Nephron progenitor cell (in vitro differentiated cells): ENCODE results near the gene MORN1.

Experiments used
- DNase-seq: peaks from one replicate; pipeline ENCODE4 v3.0.0; 2021
- H3K27ac Mint-ChIP-seq: 2 replicates; pipeline ENCODE4 v1.8.0; 2021; ENCODE audit warnings: mild to moderate bottlenecking, moderate library complexity, mixed read lengths
- H3K27me3 Mint-ChIP-seq: 2 replicates; pipeline ENCODE4 v1.8.0; 2021; ENCODE audit warnings: mild to moderate bottlenecking, low read depth, mixed read lengths; ENCODE audit not compliant: poor library complexity
- H3K36me3 Mint-ChIP-seq: 2 replicates; pipeline ENCODE4 v1.8.0; 2021; ENCODE audit warnings: low read depth, mixed read lengths
- H3K4me1 Mint-ChIP-seq: 2 replicates; pipeline ENCODE4 v1.8.0; 2021; ENCODE audit warnings: mixed read lengths
- H3K4me3 Mint-ChIP-seq: 2 replicates; pipeline ENCODE4 v1.8.0; 2021; ENCODE audit warnings: mild to moderate bottlenecking, moderate library complexity, mixed read lengths
- H3K9me3 Mint-ChIP-seq: 2 replicates; pipeline ENCODE4 v1.8.0; 2021; ENCODE audit warnings: mild to moderate bottlenecking, moderate library complexity, mixed read lengths
- CTCF ChIP-seq: fragments of 200-600 bp; sonication (generic); IDR thresholded peaks from 2 replicates; pipeline ENCODE4 v1.5.0; 2021; ENCODE audit warnings: antibody characterized with exemption

Gene MORN1

GRCh38 chr1:2284932-2285331, 106.4 kb downstream of the MORN1 start:
- H3K27ac Mint-ChIP-seq = peak overlapping the region; percentile 19
- H3K27me3 Mint-ChIP-seq = no peaks in the 10 kb centered on the region
- peaks cover 4% of the 10 kb centered on the region for H3K9me3 Mint-ChIP-seq
- H3K36me3 Mint-ChIP-seq = peaks cover 18% of the 10 kb centered on the region
- H3K4me3 Mint-ChIP-seq = no peak overlapping the region
- no peak for TF ChIP-seq CTCF
- DNase-seq = no peak
- H3K4me1 Mint-ChIP-seq = peaks cover 46% of the 10 kb centered on the region

- H3K27me3 Mint-ChIP-seq = no peaks in the 10 kb centered on the region
- H3K4me3 Mint-ChIP-seq = no peak overlapping the region
- no peak for TF ChIP-seq CTCF
- peaks cover 9% of the 10 kb centered on the region for H3K9me3 Mint-ChIP-seq
- DNase-seq = no peak
- peak overlapping the region; percentile 97 for H3K27ac Mint-ChIP-seq
- H3K36me3 Mint-ChIP-seq = peaks cover 25% of the 10 kb centered on the region
- H3K4me1 Mint-ChIP-seq = peaks cover 46% of the 10 kb centered on the region
Measured at GRCh38 chr1:2283991-2284895, 107.1 kb downstream of the MORN1 start.

- no peaks in the 10 kb centered on the region for H3K27me3 Mint-ChIP-seq
- TF ChIP-seq CTCF = no peak
- H3K4me3 Mint-ChIP-seq = no peak overlapping the region
Measured at GRCh38 chr1:2283371-2283990, 107.9 kb downstream of the MORN1 start.

GRCh38 chr1:2282556-2283270, 108.6 kb downstream of the MORN1 start:
- peaks cover 47% of the 10 kb centered on the region for H3K4me1 Mint-ChIP-seq

More at GRCh38 chr1:2283371-2283990, 107.9 kb downstream of the MORN1 start:
- H3K4me1 Mint-ChIP-seq = peaks cover 45% of the 10 kb centered on the region
- no peak for DNase-seq
- peaks cover 26% of the 10 kb centered on the region for H3K36me3 Mint-ChIP-seq
- peaks cover 9% of the 10 kb centered on the region for H3K9me3 Mint-ChIP-seq
- H3K27ac Mint-ChIP-seq = peak overlapping the region; percentile 87

GRCh38 chr1:2279817-2280216, 111.5 kb downstream of the MORN1 start:
- peak overlapping the region; percentile 97 for H3K27ac Mint-ChIP-seq
- peaks cover 31% of the 10 kb centered on the region for H3K36me3 Mint-ChIP-seq
- no peak for DNase-seq
- peaks cover 65% of the 10 kb centered on the region for H3K4me1 Mint-ChIP-seq
- peaks cover 9% of the 10 kb centered on the region for H3K9me3 Mint-ChIP-seq
- no peak overlapping the region for H3K4me3 Mint-ChIP-seq
- H3K27me3 Mint-ChIP-seq = no peaks in the 10 kb centered on the region
- no peak for TF ChIP-seq CTCF

More at GRCh38 chr1:2282556-2283270, 108.6 kb downstream of the MORN1 start:
- DNase-seq = no peak
- TF ChIP-seq CTCF = no peak
- Mint-ChIP-seq H3K4me3 (no peak overlapping the region), H3K36me3 (peaks cover 28% of the 10 kb centered on the region), H3K9me3 (peaks cover 9% of the 10 kb centered on the region), H3K27ac (peak overlapping the region; percentile 87), H3K27me3 (no peaks in the 10 kb centered on the region)
